ENCODE measurements around the gene RTBDN. TPM values are rescaled to one million over a fixed set of nuclear protein-coding genes. Genes with fewer than 3 reads are reported as not detected.
"Not testable (repeated sequence)": the region's sequence is repeated elsewhere in the genome, so short reads cannot be mapped to it uniquely, and the experiment has no call there.

The RTBDN gene
- total RNA-seq, 1 donor from 2014 or later: not detected

GRCh38 chr19:12833738-12834565 is 427 bp downstream of the RTBDN start:
- peaks cover 54% of the 10 kb centered on the region for H3K27me3 ChIP-seq
- intact Hi-C loops (cut with DNase I): no loop called here

DNA sequence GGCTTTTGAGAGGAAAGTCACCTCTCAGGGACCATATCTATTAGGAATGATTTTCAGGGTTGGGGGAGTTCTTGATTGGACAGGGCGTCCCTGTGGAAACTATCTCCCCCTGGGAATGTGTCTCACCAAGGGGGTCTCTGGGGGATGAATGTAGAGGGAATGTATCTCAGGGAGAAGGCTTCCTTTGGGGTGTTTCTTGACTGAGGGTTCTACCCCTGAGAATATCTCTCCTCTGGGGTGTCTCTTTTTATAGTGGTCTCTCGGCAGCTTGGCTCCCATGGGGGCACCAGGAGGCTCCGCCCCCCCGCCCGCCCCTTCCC is 1.0 kb downstream of the RTBDN start:
- Histone ChIP-seq H3K4me3 (peak overlapping the region; percentile 45 to 58), H3K4me1 (peaks cover 0 to 4% of the 10 kb centered on the region in 2 donors)

More at GRCh38 chr19:12833738-12834565, 427 bp downstream of the RTBDN start:
- Histone ChIP-seq H3K27ac (no peak overlapping the region), H3K9me3 (no peaks in the 10 kb centered on the region), H3K4me3 (peak overlapping the region; percentile 45 to 58), H3K36me3 (no peaks in the 10 kb centered on the region), H3K4me1 (peaks cover 0 to 9% of the 10 kb centered on the region in 2 donors)
- no peak for DNase-seq (ENCODE audit: low spot score in 2 of 2)
- TF ChIP-seq, protein P1, sequence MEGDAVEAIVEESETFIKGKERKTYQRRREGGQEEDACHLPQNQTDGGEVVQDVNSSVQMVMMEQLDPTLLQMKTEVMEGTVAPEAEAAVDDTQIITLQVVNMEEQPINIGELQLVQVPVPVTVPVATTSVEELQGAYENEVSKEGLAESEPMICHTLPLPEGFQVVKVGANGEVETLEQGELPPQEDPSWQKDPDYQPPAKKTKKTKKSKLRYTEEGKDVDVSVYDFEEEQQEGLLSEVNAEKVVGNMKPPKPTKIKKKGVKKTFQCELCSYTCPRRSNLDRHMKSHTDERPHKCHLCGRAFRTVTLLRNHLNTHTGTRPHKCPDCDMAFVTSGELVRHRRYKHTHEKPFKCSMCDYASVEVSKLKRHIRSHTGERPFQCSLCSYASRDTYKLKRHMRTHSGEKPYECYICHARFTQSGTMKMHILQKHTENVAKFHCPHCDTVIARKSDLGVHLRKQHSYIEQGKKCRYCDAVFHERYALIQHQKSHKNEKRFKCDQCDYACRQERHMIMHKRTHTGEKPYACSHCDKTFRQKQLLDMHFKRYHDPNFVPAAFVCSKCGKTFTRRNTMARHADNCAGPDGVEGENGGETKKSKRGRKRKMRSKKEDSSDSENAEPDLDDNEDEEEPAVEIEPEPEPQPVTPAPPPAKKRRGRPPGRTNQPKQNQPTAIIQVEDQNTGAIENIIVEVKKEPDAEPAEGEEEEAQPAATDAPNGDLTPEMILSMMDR (IDR thresholded peaks at IDR 0.05): no peak

DNA sequence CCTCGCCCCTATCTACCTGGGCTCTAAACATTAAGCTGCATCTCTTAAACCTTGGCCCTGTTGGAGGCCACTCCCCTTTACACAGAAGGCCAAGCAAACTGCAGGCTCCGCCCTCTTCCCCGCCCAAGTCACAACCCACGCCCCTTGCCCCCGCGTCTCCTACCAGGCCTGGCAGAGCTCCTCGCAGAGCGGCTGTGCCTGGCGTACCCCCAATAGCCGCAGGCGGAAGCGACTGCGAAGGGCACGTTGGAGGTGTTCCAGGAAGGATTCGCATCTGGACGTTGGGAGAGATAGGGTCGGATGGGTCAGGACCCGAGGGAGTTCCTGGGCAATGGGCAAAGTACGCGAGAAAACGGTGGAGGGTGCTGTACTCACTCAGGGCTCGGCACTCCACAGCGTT is 5.9 kb downstream of the RTBDN start:
- Histone ChIP-seq H3K27me3 (peaks cover 27% of the 10 kb centered on the region), H3K36me3 (no peaks in the 10 kb centered on the region), H3K4me1 (no peaks in the 10 kb centered on the region), H3K9me3 (no peaks in the 10 kb centered on the region), H3K27ac (no peak overlapping the region), H3K4me3 (no peak overlapping the region)
- no peak for DNase-seq (ENCODE audit: low spot score in 2 of 2)
- intact Hi-C loops (cut with DNase I): no loop called here
- TF ChIP-seq, protein P1 (IDR thresholded peaks at IDR 0.05): no peak

More for the DNA sequence above, 1.0 kb downstream of the RTBDN start:
- intact Hi-C loops (cut with DNase I): no loop called here
- H3K27ac ChIP-seq: no peak overlapping the region
- DNase-seq (ENCODE audit: low spot score in 2 of 2): no peak
- H3K36me3 ChIP-seq: no peaks in the 10 kb centered on the region
- TF ChIP-seq, protein P1 (IDR thresholded peaks at IDR 0.05): no peak
- no peaks in the 10 kb centered on the region for H3K9me3 ChIP-seq
- H3K27me3 ChIP-seq: peaks cover 54% of the 10 kb centered on the region

GRCh38 chr19:12825254-12826131 is 8.9 kb downstream of the RTBDN start:
- intact Hi-C loops (cut with DNase I): no loop called here
- DNase-seq (ENCODE audit: low spot score in 2 of 2): no peak
- Histone ChIP-seq H3K9me3 (no peaks in the 10 kb centered on the region), H3K27me3 (peaks cover 15% of the 10 kb centered on the region), H3K4me1 (no peaks in the 10 kb centered on the region), H3K27ac (no peak overlapping the region), H3K36me3 (no peaks in the 10 kb centered on the region), H3K4me3 (no peak overlapping the region)
- TF ChIP-seq, protein P1 (IDR thresholded peaks at IDR 0.05): peak in 2 of 3 experiments; percentile 10 to 26

GRCh38 chr19:12821761-12822160 is 12.6 kb downstream of the RTBDN start:
- Histone ChIP-seq H3K36me3 (no peaks in the 10 kb centered on the region), H3K27ac (no peak overlapping the region), H3K27me3 (peaks cover 3% of the 10 kb centered on the region), H3K4me3 (no peak overlapping the region), H3K4me1 (no peaks in the 10 kb centered on the region), H3K9me3 (no peaks in the 10 kb centered on the region)
- TF ChIP-seq, protein P1 (IDR thresholded peaks at IDR 0.05): no peak
- intact Hi-C loops (cut with DNase I): no loop called here
- DNase-seq (ENCODE audit: low spot score in 2 of 2): no peak

- H3K9me3 ChIP-seq; H3K4me1 ChIP-seq; DNase-seq (ENCODE audit: low spot score in 2 of 2); H3K4me3 ChIP-seq; H3K36me3 ChIP-seq; H3K27me3 ChIP-seq; intact Hi-C loops (cut with DNase I); H3K27ac ChIP-seq: not testable (repeated sequence)
Observed at GRCh38 chr19:12817810-12818209, 16.6 kb downstream of the RTBDN start.

- H3K36me3 ChIP-seq; H3K4me1 ChIP-seq; H3K27me3 ChIP-seq; DNase-seq (ENCODE audit: low spot score in 2 of 2); H3K27ac ChIP-seq; H3K9me3 ChIP-seq; H3K4me3 ChIP-seq; intact Hi-C loops (cut with DNase I): not testable (repeated sequence)
Observed at GRCh38 chr19:12817188-12817587, 17.2 kb downstream of the RTBDN start.

Data from ascending aorta (tissue), 2 donors.